MCF 10A (cell line): ENCODE measurements around the gene RRAS. TPM values are rescaled to one million over a fixed set of nuclear protein-coding genes. Genes with fewer than 3 reads are reported as not detected.

Experiments
- BruUV-seq: library from RNA; stranded (reverse); fragments of 400-500 nt; replicated peaks from 2 replicates; lab custom pipeline; 2021; lab: Mats Ljungman, UMichigan
- CTCF ChIA-PET: fragments of 300-600 bp; sonication (Branson Sonifier 250); formaldehyde crosslinking; extraction: SDS; loops from one replicate; lab custom pipeline; 2021; ENCODE audit warnings: antibody characterized with exemption, inconsistent platforms; lab: Yijun Ruan, JAX
- POLR2A ChIA-PET: fragments of 300-600, 350-650 bp; sonication (Branson Sonifier 250); formaldehyde crosslinking; extraction: SDS; loops from one replicate; lab custom pipeline; 2020; ENCODE audit warnings: antibody characterized with exemption, inconsistent platforms; lab: Yijun Ruan, JAX
- DNase-seq: peaks from one replicate; pipeline ENCODE4 v3.0.0-alpha.2; 2018; ENCODE audit not compliant: unreplicated experiment
- H3K27ac Mint-ChIP-seq: one replicate; pipeline ENCODE4 v1.8.0; 2022; ENCODE audit warnings: mild to moderate bottlenecking, low read depth, mixed read lengths; ENCODE audit not compliant: unreplicated experiment
- H3K27me3 Mint-ChIP-seq: one replicate; pipeline ENCODE4 v1.8.0; 2022; ENCODE audit warnings: mixed read lengths; ENCODE audit not compliant: insufficient read depth, unreplicated experiment
- H3K36me3 Mint-ChIP-seq: one replicate; pipeline ENCODE4 v1.8.0; 2022; ENCODE audit warnings: mild to moderate bottlenecking, moderate library complexity, mixed read lengths; ENCODE audit not compliant: insufficient read depth, unreplicated experiment
- H3K4me1 Mint-ChIP-seq: one replicate; pipeline ENCODE4 v1.8.0; 2022; ENCODE audit warnings: mixed read lengths; ENCODE audit not compliant: insufficient read depth, unreplicated experiment
- H3K4me3 Mint-ChIP-seq: one replicate; pipeline ENCODE4 v1.8.0; 2022; ENCODE audit warnings: mild to moderate bottlenecking, moderate library complexity, mixed read lengths; ENCODE audit not compliant: unreplicated experiment
- H3K9me3 Mint-ChIP-seq: one replicate; pipeline ENCODE4 v1.8.0; 2022; ENCODE audit warnings: mixed read lengths; ENCODE audit not compliant: unreplicated experiment
- intact Hi-C: fragments of 100-400 bp; cut with micrococcal nuclease; formaldehyde crosslinking; loops from 2 replicates; pipeline ENCODE4 v1.14.1; 2022
- total RNA-seq: library from RNA; stranded (reverse); gene quantifications from 2 replicates; pipeline ENCODE4 v1.2.3, GENCODE V29; 2022
- TF ChIP-seq, protein P1 (sequence below): fragments of 200-600 bp; IDR thresholded peaks from one replicate; pipeline ENCODE4 v1.8.0; 2022; ENCODE audit warnings: antibody characterized with exemption, mild to moderate bottlenecking; ENCODE audit not compliant: unreplicated experiment

Gene RRAS
- total RNA-seq, 1 experiment from 2014 or later: 37.6 TPM

DNA sequence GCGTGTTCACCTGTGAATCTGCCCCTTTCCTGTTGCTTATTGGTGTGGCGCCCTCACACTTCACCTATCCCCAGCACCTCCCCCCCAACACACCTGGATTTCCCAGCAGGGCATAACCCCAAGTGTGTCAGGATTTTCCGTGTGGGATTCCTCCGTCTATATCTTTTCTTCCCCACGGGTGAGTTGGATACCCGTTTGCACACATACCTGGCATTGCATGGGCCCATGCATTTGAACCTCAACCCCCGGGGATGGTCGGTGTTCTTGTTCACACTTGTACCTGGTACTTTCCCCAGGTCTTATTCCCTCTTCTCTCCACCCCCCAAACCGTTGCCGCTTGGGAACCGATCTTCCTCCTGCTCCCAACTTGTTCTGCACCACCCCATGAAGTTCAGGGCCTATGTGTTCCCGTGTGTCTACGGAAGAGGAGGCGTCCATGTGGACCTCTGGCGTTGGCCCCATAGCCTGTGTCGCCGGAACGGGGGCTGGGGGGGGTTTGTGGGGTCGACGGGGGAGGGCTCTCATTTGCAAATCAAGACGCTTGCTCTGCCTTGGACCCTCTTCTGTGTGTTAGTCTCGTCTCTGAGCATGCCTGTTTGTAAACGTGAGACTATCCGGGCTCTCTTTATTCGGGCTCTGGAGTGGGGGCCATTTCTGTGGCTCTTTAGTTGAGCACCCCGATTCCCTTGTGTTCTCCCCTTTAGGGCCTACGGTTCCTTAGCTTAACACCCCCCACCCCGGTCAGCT, 47.3 kb downstream of the RRAS start:
- intact Hi-C loops: loop anchor here (5.0 kb wide), 1 partner anchor 85 kb away; the partner anchor contains the start of gene PRMT1
- ChIA-PET POLR2A (interaction anchor here (0.5 to 8.4 kb wide), 11 partner anchors 9 to 1269 kb away, joined by 3 to 138 read pairs (median 5); partner anchors contain the start of genes BCL2L12, IRF3, NOSIP and PPP1R15A), CTCF (interaction anchor here (0.6 to 2.5 kb wide), 4 partner anchors 18 to 1033 kb away, joined by 3 to 11 read pairs (median 3); no protein-coding TSS in a partner anchor)
- H3K36me3 Mint-ChIP-seq: peaks cover 32% of the 10 kb centered on the region
- no peaks in the 10 kb centered on the region for H3K9me3 Mint-ChIP-seq
- peak overlapping the region; percentile 71 for H3K4me3 Mint-ChIP-seq
- TF ChIP-seq, protein P1, sequence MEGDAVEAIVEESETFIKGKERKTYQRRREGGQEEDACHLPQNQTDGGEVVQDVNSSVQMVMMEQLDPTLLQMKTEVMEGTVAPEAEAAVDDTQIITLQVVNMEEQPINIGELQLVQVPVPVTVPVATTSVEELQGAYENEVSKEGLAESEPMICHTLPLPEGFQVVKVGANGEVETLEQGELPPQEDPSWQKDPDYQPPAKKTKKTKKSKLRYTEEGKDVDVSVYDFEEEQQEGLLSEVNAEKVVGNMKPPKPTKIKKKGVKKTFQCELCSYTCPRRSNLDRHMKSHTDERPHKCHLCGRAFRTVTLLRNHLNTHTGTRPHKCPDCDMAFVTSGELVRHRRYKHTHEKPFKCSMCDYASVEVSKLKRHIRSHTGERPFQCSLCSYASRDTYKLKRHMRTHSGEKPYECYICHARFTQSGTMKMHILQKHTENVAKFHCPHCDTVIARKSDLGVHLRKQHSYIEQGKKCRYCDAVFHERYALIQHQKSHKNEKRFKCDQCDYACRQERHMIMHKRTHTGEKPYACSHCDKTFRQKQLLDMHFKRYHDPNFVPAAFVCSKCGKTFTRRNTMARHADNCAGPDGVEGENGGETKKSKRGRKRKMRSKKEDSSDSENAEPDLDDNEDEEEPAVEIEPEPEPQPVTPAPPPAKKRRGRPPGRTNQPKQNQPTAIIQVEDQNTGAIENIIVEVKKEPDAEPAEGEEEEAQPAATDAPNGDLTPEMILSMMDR: no peak
- H3K4me1 Mint-ChIP-seq: peaks cover 27% of the 10 kb centered on the region
- BruUV-seq: no TSS peak
- peak; percentile 63 for DNase-seq
- H3K27me3 Mint-ChIP-seq: no peaks in the 10 kb centered on the region
- H3K27ac Mint-ChIP-seq: peak overlapping the region; percentile 38

DNA sequence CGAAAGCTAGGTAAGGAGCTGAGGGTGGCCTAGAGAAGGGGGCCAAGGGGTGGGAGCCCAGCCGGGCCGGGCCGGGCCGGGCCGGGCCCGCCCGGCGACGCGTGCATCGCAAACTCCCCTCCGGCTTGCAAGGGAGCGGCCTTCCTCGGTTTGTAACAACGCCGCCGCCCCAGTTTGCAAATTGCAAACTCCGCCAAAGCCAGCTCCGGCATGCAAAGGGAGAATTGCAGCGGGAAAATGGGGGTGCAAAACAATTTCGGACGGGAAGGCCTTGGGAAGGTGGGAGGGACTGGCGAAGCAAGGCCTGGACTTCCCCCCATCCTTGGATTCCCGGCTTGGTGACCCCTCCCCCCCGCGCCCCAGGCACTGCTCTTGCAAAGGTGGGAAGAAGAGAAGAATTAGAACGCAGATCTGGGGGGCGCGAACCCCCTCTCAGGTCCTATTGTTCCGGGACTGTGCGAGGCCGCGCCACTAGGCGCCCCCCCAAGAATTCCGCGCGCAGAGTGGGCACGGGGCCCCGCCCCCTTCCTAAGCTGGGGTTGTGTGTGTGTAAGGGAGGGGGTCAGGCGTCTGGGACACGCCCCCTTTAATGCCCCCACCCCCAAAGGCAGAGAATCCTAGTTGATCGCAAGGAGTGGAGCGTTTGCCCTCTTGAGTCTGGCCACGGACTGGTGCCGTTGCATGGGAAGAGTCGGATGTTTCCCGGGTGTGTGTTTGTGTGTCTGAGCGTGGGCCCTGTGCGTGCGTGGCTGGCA, 48.0 kb downstream of the RRAS start:
- Mint-ChIP-seq H3K9me3 (no peaks in the 10 kb centered on the region), H3K4me3 (peak overlapping the region; percentile 71), H3K4me1 (peaks cover 27% of the 10 kb centered on the region), H3K27me3 (no peaks in the 10 kb centered on the region), H3K27ac (peak overlapping the region; percentile 33), H3K36me3 (peaks cover 32% of the 10 kb centered on the region)
- ChIA-PET POLR2A (interaction anchor here (0.9 to 8.4 kb wide), 7 partner anchors 10 to 104 kb away, joined by 3 to 138 read pairs (median 8); partner anchors contain the start of genes NOSIP, PRRG2, RPS11 and RRAS), CTCF (interaction anchor here (0.6 to 2.5 kb wide), 2 partner anchors 22 to 73 kb away, joined by 3 to 11 read pairs; no protein-coding TSS in a partner anchor)
- intact Hi-C loops: loop anchor here (5.0 kb wide), 1 partner anchor 85 kb away; the partner anchor contains the start of gene PRMT1
- TF ChIP-seq, protein P1: no peak
- peak; percentile 65 for DNase-seq
- BruUV-seq: no TSS peak

DNA sequence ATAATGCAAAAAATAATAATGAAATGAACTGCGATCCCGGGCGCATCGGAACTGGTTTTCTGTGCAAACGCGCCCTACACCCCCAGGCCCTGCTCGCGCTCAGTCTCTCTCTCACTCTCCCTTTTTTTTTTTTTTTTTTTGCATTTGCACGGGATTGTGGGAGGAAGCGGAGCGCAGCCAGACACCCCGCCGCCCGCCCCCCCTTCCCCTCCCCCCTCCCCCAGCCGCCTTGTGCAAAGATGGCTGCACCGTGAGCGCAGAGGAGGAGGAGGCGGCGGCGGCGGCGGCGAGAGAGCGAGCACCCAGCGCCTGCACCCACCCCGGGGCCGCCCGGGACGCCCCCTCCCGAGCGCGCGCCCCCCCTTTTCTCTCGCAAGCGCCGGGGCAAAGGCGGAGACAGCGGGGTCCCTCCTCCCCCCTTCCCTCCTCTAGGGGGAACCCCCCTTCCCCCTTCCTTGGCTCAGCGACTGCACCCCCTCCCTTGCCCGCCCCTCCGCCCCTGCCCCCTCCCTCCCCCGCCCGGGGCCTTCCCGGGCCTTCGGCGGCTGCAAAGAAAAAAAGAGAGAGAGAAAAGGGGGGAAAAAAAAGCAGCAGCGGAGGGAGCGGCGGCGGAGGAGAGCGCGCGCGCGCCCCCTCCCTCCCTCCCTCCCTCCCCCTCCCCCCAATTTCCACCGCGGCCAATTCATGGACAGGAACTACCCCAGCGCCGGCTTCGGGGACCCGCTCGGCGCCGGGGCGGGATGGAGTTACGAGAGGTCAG, 48.8 kb downstream of the RRAS start, which contains the start of gene PRR12:
Gene PRR12 (plus strand): TSS at position 212 of the 760 bp plus-strand sequence. CDS start 473 bp downstream, at position 685.
- POLR2A ChIA-PET: interaction anchor here (0.6 to 8.4 kb wide), 15 partner anchors 11 to 457 kb away, joined by 3 to 138 read pairs (median 5); partner anchors contain the start of genes AP2A1, BCL2L12, IRF3 and NOSIP
- TF ChIP-seq, protein P1: no peak
- CTCF ChIA-PET: interaction anchor here (0.6 to 2.5 kb wide), 2 partner anchors 21 to 74 kb away, joined by 3 to 11 read pairs; no protein-coding TSS in a partner anchor
- BruUV-seq: no TSS peak
- Mint-ChIP-seq H3K4me3 (peak within 1 kb of the TSS; percentile 71), H3K36me3 (peaks cover 25% of the 10 kb centered on the region), H3K27ac (peak within 1 kb of the TSS; percentile 33), H3K4me1 (peaks cover 27% of the 10 kb centered on the region), H3K27me3 (no peaks in the 10 kb centered on the region), H3K9me3 (no peaks in the 10 kb centered on the region)
- DNase-seq: peak; percentile 73
- intact Hi-C loops: loop anchor here (1.0 to 5.0 kb wide), 2 partner anchors 49 to 86 kb away; partner anchors contain the start of genes PRMT1 and RRAS
